Stimulated activated CD8-positive, alpha-beta memory T cell treated with anti-CD3 and anti-CD28 coated beads, Interleukin-12 subunit alpha, Interleukin-12 subunit beta, amount 100 ng/mL, for 1 hour (primary cell): ENCODE measurements around the gene CCBE1.

ENCODE experiments used
- DNase-seq: peaks from one replicate; pipeline ENCODE4 v3.0.0-alpha.2; 2020; ENCODE audit warnings: low read depth

Gene CCBE1

GRCh38 chr18:59492756-59493421 is 204.3 kb downstream of the CCBE1 start:
- DNase-seq, result no peak

DNA sequence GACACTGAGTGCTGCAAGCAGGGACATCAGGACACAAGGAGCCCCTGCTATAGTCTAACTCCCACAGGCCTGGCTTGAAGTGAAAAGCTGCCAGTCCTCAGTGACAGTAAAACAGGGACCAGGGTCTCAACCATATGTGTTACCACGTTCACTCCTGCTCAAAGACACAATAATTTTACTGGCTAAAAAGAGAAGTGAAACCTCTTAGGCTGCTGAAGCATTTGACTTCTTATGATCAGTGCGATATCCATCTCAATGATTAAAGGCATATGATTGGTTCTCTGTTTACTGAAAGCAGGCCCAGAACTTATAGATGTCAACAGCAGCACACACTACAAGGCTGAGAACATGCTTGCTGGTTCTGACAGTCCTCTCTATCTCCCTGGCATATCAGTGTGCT is 208.3 kb downstream of the CCBE1 start:
- DNase-seq, result no peak

- DNase-seq, result no peak
Measured at GRCh38 chr18:59485382-59485781, 211.8 kb downstream of the CCBE1 start.

DNA sequence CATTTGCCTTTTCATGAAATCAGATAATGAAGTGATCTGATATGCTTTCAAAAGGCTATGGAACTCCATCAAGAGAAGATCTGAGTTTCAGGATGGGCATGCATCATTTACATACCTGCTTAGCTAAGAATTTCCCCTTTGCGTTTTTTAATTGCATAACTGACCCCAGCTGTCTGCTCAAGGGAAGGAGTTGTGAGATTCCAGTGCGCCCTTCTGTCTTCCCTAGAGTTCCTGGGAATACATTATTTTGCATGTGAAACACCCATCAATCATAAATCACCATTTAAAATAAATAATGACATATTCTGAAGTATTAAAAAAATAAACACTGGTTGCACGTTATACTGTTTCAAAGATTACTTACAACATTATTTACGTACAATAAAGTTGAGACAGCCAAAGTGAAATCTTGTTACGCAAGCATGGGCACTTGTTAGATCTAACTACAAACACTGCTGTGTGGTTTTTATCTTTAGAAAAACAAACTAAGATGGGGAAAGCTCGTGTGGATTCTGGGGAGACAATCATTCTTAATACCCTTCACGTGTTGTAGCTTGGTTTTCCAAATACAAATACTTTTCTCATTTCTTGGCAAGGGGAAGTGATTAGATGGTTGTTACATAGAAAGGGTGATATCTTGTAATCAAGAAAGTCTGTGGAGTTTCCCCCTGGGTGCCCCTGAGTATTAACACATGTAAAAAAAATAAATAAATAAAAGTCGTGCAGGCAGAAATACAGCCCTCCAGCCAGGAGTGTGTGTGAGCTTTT is 212.5 kb downstream of the CCBE1 start:
- DNase-seq, result no peak

GRCh38 chr18:59484131-59484530 is 213.1 kb downstream of the CCBE1 start:
- DNase-seq, result no peak

- no peak for DNase-seq
Measured at GRCh38 chr18:59481436-59481835, 215.8 kb downstream of the CCBE1 start.

GRCh38 chr18:59479776-59480175 is 217.4 kb downstream of the CCBE1 start:
- DNase-seq, result no peak

- DNase-seq, result no peak
Measured at GRCh38 chr18:59478591-59478990, 218.6 kb downstream of the CCBE1 start.

DNA sequence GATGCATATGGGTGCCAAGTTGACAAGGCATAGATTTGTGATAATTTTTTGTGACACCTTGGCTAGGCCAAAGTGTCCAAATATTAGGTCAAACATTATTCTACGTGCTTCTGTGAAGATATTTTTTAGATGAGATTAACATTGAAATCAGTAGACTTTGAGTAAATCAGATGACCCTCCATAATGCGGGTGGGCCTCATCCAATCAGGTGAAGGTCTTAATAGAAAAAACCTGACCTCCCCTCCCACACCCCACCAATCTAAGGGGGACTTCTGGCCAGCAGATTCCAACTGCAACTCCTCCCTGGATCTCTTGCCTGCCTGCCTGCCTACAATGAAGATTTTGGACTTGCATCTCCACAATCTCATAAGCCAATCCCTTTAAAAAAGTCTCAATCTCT is 219.4 kb downstream of the CCBE1 start:
- DNase-seq, result no peak

DNA sequence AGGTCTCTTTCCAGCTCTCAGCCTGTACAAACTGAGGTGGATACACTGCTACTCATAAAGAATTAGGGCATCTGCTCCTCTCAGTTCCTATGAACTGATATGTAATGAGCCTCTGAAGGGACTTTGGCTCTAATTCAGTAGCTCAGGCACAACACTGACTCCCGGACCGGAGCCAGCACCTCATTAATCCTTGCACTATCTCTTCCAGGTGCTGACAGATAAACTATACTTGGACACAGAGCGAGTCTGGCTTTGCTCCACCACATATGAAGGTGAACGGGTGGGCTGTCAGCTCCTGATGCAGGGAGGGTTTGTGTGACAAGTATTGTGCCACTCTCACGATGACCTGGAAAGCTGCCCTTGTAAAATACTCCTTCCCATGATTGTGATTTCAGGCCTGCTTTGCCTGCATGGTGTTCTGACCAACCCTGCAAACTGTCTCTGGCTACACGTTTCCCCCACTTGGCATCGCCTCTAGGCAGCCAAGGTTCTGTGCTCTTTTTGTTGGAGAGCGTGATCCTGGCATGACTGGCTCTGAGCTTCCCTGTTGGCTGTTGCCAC is 226.6 kb downstream of the CCBE1 start:
- DNase-seq, result no peak

GRCh38 chr18:59469463-59470180 is 227.6 kb downstream of the CCBE1 start:
- no peak for DNase-seq

- no peak for DNase-seq
Measured at GRCh38 chr18:59468821-59469220, 228.4 kb downstream of the CCBE1 start.

GRCh38 chr18:59467497-59467896 is 229.7 kb downstream of the CCBE1 start:
- no peak for DNase-seq

DNA sequence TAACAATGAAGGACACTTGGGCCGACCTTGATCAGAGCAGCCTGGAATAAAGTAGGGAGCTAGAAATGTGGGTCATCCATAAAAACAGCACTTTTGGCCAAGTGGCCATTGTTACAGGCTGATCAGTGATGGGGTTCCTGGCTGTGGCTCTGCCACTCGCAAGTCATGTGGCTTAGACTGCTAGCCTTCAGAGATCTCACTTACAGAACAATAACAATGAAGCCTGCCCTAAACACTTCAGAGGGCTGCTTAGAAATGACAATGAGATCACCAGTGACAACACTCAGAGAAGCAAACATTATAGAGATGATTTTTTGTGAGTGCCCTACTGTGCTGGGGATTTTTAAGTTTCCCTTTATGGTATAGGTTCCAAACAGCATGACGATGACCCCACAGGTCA is 230.2 kb downstream of the CCBE1 start:
- DNase-seq, result no peak

GRCh38 chr18:59464486-59464885 is 232.7 kb downstream of the CCBE1 start:
- DNase-seq, result no peak

- DNase-seq, result no peak
Measured at GRCh38 chr18:59461171-59461570, 236.1 kb downstream of the CCBE1 start.

DNA sequence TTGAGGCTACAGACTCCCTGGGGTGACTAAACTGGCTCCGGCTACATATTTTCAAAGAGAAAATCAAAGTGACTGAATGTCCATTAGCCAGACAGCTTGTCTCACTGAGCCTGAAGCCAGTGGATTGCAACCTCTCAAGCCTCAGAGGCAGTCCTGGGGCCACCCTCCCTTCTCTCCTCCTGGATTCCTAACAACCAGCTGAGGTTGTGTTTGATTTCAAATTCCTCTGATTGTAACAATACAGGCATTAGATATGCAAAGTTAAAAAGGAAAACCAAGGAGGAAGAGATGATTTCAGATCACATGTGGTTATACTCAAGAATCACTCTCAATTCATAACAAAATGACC is 237.2 kb downstream of the CCBE1 start:
- no peak for DNase-seq

GRCh38 chr18:59459369-59460071 is 237.7 kb downstream of the CCBE1 start:
- DNase-seq, result no peak

DNA sequence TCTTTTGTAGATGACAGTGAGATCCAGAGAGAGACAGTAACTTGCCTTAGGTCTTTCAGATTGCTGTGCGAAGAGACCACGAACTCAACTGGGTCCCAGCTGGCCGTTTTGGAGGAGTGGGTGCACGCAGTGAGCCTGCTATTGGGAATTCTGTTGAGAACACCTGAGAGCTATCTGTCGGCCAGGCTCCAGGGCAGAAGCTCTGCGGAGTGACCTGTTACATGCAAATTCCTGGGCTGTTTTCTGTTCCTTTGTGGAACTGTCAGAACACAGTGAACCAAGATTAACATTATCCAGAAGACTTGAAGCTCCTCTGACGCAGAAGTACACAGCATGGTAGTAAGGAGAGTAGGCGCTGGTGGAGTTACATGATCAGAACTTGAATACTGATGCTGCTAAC is 238.6 kb downstream of the CCBE1 start:
- no peak for DNase-seq

GRCh38 chr18:59456657-59457056 is 240.6 kb downstream of the CCBE1 start:
- DNase-seq, result no peak

DNA sequence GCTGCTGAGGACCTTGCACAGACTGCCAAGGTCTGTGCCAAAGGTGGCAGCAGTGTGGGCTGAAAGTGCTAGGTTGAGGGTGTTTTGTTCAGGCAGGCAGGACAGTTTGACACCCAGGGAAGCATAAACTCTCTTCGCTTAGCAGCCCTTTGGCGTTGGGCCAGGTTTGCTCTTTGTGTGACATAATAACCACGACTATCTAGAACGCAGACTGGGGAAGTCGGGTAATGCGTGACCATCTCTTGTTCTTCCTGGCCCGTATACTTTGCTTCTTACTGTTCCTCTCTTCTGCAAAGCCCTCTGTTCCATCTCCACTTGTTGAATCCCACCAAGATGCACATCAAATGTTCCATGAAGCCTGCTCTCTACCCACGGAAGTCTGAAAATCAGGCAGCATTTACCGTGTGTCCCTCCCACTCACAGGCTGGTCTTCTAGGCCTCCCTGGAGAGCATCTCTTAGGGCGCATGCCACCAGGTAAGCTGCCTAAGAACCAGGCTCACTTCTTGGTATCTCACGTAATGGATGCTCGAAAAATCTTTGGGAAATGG is 241.4 kb downstream of the CCBE1 start:
- DNase-seq, result no peak
